Stimulated activated CD8-positive, alpha-beta memory T cell treated with anti-CD3 and anti-CD28 coated beads, Interleukin-4, amount 100 ng/mL, for 48 hours (primary cell): Measurements from ENCODE around the gene KCNH1.

Experiments used
- DNase-seq: peaks from one replicate; pipeline ENCODE4 v3.0.0-alpha.2; 2020

KCNH1 gene

GRCh38 chr1:210794445-210794844, 339.5 kb downstream of the KCNH1 start:
- DNase-seq = no peak

- DNase-seq = no peak
These were observed 341.5 kb downstream of the KCNH1 start for GRCh38 chr1:210792250-210793102.

GRCh38 chr1:210790196-210790595, 343.8 kb downstream of the KCNH1 start:
- DNase-seq = no peak

GRCh38 chr1:210787800-210788199, 346.1 kb downstream of the KCNH1 start:
- no peak for DNase-seq

GRCh38 chr1:210786546-210786945, 347.4 kb downstream of the KCNH1 start:
- DNase-seq = no peak

GRCh38 chr1:210783925-210784324, 350.0 kb downstream of the KCNH1 start:
- no peak for DNase-seq

GRCh38 chr1:210781652-210782051, 352.3 kb downstream of the KCNH1 start:
- DNase-seq = no peak

- DNase-seq = no peak
These were observed 354.7 kb downstream of the KCNH1 start for GRCh38 chr1:210779269-210779668.

- DNase-seq = no peak
These were observed 356.0 kb downstream of the KCNH1 start for GRCh38 chr1:210777914-210778313.

GRCh38 chr1:210776712-210777111, 357.2 kb downstream of the KCNH1 start:
- no peak for DNase-seq

GRCh38 chr1:210775289-210775688, 358.7 kb downstream of the KCNH1 start:
- no peak for DNase-seq

GRCh38 chr1:210773450-210773849, 360.5 kb downstream of the KCNH1 start:
- no peak for DNase-seq

- DNase-seq = no peak
These were observed 362.8 kb downstream of the KCNH1 start for GRCh38 chr1:210771131-210771530.

GRCh38 chr1:210770396-210770984, 363.5 kb downstream of the KCNH1 start:
- DNase-seq = no peak

- DNase-seq = no peak
These were observed 364.5 kb downstream of the KCNH1 start for GRCh38 chr1:210769473-210769872.

GRCh38 chr1:210764536-210764935, 369.4 kb downstream of the KCNH1 start:
- DNase-seq = no peak

GRCh38 chr1:210758761-210759160, 375.2 kb downstream of the KCNH1 start:
- no peak for DNase-seq

- no peak for DNase-seq
These were observed 375.7 kb downstream of the KCNH1 start for GRCh38 chr1:210758261-210758660.

GRCh38 chr1:210757677-210758076, 376.3 kb downstream of the KCNH1 start:
- no peak for DNase-seq

GRCh38 chr1:210755991-210756659, 377.8 kb downstream of the KCNH1 start:
- DNase-seq = no peak

- no peak for DNase-seq
These were observed 378.9 kb downstream of the KCNH1 start for GRCh38 chr1:210754878-210755665.

GRCh38 chr1:210751911-210752310, 382.0 kb downstream of the KCNH1 start:
- no peak for DNase-seq

GRCh38 chr1:210750468-210750867, 383.5 kb downstream of the KCNH1 start:
- no peak for DNase-seq
